ENCODE data around the gene RNASE8. TPM values are rescaled to one million over a fixed set of nuclear protein-coding genes. Genes with fewer than 3 reads are reported as not detected.

Gene RNASE8
- total and polyA plus RNA-seq, 2 of the 4 experiments (the other 2 are of a cell fraction), result not detected

GRCh38 chr14:21086908-21087293 lies 29.3 kb downstream of the RNASE8 start (continued):
- TF ChIP-seq RCOR1 (IDR thresholded peaks at IDR 0.05; ENCODE audit: insufficient replicate concordance, low read length) (no peak), CEBPB (IDR thresholded peaks at IDR 0.05; ENCODE audit: low read depth, low read length) (no peak), USF2 (IDR thresholded peaks at IDR 0.05; ENCODE audit: low read depth, low read length) (no peak)
